ENCODE results near the gene PILRA.
A peak's percentile ranks its signal among the peaks of the same experiment; 100 is the strongest.

Gene PILRA

DNA sequence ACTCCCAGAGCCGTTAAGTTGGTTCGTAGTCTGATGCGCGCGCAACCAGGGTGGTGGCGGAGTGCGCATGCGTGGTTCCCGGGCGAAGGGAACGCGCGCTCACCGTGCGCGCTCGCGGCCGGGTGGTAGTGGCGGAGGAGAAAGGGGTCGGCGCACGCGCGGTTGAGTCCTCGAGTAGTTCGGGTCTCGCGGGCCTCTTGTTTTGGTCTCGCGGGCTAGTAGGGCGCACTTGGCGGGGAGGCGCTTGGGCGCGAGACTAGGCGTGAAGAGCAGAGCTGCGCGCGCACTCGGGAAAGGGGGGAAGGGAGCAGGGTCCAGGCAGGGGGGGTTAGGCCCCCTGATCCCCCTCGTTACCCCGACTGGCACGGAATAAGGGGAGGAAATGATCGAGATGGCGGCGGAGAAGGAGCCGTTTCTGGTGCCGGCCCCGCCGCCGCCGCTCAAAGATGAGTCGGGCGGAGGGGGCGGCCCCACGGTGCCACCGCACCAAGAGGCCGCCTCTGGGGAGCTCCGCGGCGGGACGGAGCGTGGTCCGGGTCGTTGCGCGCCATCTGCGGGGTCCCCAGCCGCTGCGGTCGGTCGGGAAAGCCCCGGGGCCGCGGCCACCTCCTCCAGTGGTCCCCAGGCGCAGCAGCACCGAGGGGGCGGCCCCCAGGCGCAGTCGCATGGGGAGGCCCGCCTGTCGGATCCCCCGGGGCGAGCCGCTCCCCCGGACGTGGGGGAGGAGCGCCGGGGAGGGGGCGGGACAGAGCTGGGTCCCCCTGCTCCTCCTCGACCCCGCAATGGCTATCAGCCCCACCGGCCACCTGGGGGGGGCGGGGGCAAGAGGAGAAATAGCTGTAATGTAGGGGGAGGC, 56.6 kb downstream of the PILRA start, which contains the start of gene MEPCE:
Gene MEPCE, plus strand, starts transcription at position 195 of the 856 bp plus-strand sequence. Its CDS starts 188 bp downstream, at position 383.
- Histone ChIP-seq H3K9me3 (ENCODE audit: control insufficient read depth, insufficient read depth, low read depth, low read length) (no peaks in the 10 kb centered on the region), H3K27ac (ENCODE audit: low read depth, low read length) (peak within 1 kb of the TSS; percentile 98), H3K36me3 (ENCODE audit: control insufficient read depth, insufficient read depth, low read length) (peaks cover 42% of the 10 kb centered on the region), H3K9ac (ENCODE audit: low read length) (peak within 1 kb of the TSS; percentile 95), H3K4me3 (ENCODE audit: low read depth, low read length) (peak within 1 kb of the TSS; percentile 82), H3K4me1 (ENCODE audit: control insufficient read depth, insufficient read depth, low read length) (peaks cover 25% of the 10 kb centered on the region), H3K27me3 (ENCODE audit: control insufficient read depth, insufficient read depth, low read length) (peaks cover 5% of the 10 kb centered on the region; the same call in 1 of the 2 replicates)

DNA sequence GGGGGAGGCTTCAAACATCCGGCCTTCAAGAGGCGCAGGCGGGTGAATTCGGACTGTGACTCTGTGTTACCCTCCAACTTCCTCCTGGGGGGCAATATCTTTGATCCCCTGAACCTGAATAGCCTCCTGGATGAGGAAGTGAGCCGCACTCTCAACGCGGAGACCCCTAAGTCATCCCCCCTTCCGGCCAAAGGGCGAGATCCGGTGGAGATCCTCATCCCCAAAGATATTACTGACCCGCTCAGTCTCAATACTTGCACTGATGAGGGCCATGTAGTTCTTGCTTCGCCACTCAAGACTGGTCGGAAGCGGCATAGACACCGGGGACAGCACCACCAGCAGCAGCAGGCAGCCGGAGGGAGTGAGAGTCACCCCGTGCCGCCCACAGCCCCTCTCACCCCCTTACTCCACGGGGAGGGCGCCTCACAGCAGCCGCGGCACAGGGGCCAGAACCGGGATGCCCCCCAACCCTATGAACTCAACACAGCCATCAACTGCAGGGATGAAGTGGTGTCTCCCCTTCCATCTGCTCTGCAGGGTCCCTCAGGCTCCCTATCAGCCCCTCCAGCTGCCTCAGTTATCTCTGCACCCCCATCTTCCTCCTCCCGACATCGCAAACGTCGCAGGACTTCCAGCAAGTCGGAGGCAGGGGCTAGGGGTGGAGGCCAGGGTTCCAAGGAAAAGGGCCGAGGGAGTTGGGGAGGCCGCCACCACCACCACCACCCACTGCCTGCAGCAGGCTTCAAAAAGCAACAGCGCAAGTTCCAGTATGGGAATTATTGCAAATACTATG, 57.4 kb downstream of the PILRA start:
- Histone ChIP-seq H3K9me3 (ENCODE audit: control insufficient read depth, insufficient read depth, low read depth, low read length) (no peaks in the 10 kb centered on the region), H3K4me1 (ENCODE audit: control insufficient read depth, insufficient read depth, low read length) (peaks cover 26% of the 10 kb centered on the region), H3K36me3 (ENCODE audit: control insufficient read depth, insufficient read depth, low read length) (peaks cover 43% of the 10 kb centered on the region), H3K27me3 (ENCODE audit: control insufficient read depth, insufficient read depth, low read length) (peaks cover 5% of the 10 kb centered on the region; the same call in 1 of the 2 replicates), H3K27ac (ENCODE audit: low read depth, low read length) (peak overlapping the region; percentile 98), H3K9ac (ENCODE audit: low read length) (peak overlapping the region; percentile 55), H3K4me3 (ENCODE audit: low read depth, low read length) (peak overlapping the region; percentile 78)

DNA sequence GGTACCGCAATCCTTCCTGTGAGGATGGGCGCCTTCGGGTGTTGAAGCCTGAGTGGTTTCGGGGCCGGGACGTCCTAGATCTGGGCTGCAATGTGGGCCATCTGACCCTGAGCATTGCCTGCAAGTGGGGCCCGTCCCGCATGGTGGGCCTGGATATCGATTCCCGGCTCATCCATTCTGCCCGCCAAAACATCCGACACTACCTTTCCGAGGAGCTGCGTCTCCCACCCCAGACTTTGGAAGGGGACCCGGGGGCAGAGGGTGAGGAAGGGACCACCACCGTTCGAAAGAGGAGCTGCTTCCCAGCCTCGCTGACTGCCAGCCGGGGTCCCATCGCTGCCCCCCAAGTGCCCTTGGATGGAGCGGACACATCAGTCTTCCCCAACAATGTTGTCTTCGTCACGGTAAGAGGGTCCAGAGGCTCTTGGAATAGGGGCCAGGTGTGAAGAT, 58.0 kb downstream of the PILRA start:
- H3K4me1 ChIP-seq (ENCODE audit: control insufficient read depth, insufficient read depth, low read length) = peaks cover 26% of the 10 kb centered on the region
- peaks cover 5% of the 10 kb centered on the region; the same call in 1 of the 2 replicates for H3K27me3 ChIP-seq (ENCODE audit: control insufficient read depth, insufficient read depth, low read length)
- no peaks in the 10 kb centered on the region for H3K9me3 ChIP-seq (ENCODE audit: control insufficient read depth, insufficient read depth, low read depth, low read length)
- H3K4me3 ChIP-seq (ENCODE audit: low read depth, low read length) = peak overlapping the region; percentile 78
- H3K9ac ChIP-seq (ENCODE audit: low read length) = peak overlapping the region; percentile 33
- H3K27ac ChIP-seq (ENCODE audit: low read depth, low read length) = 0 out of 2 replicates have a peak overlapping the region, but pooled peaks have one; percentile 98
- peaks cover 43% of the 10 kb centered on the region for H3K36me3 ChIP-seq (ENCODE audit: control insufficient read depth, insufficient read depth, low read length)

DNA sequence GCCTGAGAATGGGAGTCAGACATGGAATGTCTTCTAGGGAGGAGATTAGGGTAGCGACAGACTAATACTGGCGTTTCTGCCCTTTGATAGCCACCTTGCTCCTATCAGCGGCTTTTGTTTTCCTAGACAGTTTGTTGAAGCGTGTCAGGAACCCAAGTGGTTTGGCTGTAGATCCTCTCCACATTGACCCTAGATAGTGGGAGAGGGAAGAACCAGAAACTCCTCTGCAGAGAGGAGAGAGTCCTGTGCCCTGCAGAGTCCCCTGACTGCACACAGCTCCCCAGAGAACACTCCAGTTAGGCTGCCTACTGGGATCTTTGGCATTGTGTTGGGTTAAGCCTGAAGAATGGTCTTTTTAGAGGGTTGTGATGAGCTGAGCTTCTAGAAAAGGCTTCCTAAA, 58.8 kb downstream of the PILRA start:
- H3K4me3 ChIP-seq (ENCODE audit: low read depth, low read length) = peak overlapping the region; percentile 78; the same call in 1 of the 2 replicates
- no peak overlapping the region for H3K27ac ChIP-seq (ENCODE audit: low read depth, low read length)
- no peaks in the 10 kb centered on the region for H3K9me3 ChIP-seq (ENCODE audit: control insufficient read depth, insufficient read depth, low read depth, low read length)
- H3K36me3 ChIP-seq (ENCODE audit: control insufficient read depth, insufficient read depth, low read length) = peaks cover 43% of the 10 kb centered on the region
- peaks cover 26% of the 10 kb centered on the region for H3K4me1 ChIP-seq (ENCODE audit: control insufficient read depth, insufficient read depth, low read length)
- H3K27me3 ChIP-seq (ENCODE audit: control insufficient read depth, insufficient read depth, low read length) = peaks cover 5% of the 10 kb centered on the region; the same call in 1 of the 2 replicates
- H3K9ac ChIP-seq (ENCODE audit: low read length) = peak overlapping the region; percentile 20

DNA sequence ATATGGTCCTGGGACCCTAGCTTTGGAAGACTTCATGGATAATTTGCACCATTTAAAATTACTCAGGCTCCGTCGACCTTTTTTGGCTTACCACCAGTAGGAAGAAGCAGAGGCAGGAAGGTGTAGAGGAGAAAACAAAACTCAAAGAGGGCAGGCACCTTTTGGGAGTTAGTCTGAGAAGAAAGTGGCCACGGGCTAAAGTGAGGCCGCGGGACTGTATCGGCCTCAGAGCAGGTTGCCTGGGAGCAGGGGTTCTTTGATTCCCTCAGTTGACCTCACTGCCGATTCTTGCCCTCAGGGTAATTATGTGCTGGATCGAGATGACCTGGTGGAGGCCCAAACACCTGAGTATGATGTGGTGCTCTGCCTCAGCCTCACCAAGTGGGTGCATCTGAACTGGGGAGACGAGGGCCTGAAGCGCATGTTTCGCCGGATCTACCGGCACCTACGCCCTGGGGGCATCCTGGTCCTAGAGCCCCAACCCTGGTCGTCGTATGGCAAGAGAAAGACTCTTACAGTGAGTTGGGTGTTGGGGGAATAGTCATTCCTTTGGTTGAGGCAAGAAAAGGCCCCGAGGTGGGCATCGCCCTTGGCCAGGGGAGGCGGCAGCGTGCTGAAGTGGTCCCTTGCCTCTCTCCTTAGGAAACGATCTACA, 59.5 kb downstream of the PILRA start:
- peaks cover 43% of the 10 kb centered on the region for H3K36me3 ChIP-seq (ENCODE audit: control insufficient read depth, insufficient read depth, low read length)
- H3K4me1 ChIP-seq (ENCODE audit: control insufficient read depth, insufficient read depth, low read length) = peaks cover 26% of the 10 kb centered on the region
- no peaks in the 10 kb centered on the region for H3K9me3 ChIP-seq (ENCODE audit: control insufficient read depth, insufficient read depth, low read depth, low read length)
- H3K27me3 ChIP-seq (ENCODE audit: control insufficient read depth, insufficient read depth, low read length) = peaks cover 2% of the 10 kb centered on the region; the same call in 1 of the 2 replicates
- no peak overlapping the region for H3K27ac ChIP-seq (ENCODE audit: low read depth, low read length)
- no peak overlapping the region for H3K9ac ChIP-seq (ENCODE audit: low read length)
- no peak overlapping the region for H3K4me3 ChIP-seq (ENCODE audit: low read depth, low read length)

DNA sequence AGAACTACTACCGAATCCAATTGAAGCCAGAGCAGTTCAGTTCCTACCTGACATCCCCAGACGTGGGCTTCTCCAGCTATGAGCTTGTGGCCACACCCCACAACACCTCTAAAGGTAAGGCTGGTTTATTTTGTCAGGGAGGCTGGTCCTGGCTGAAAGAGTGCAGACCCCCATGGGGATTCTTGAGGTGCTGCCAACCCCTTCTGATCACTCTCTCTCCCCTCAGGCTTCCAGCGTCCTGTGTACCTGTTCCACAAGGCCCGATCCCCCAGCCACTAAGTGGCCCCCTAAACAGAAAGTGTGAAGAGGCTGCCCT, 59.9 kb downstream of the PILRA start:
- Histone ChIP-seq H3K9ac (ENCODE audit: low read length) (no peak overlapping the region), H3K27me3 (ENCODE audit: control insufficient read depth, insufficient read depth, low read length) (no peaks in the 10 kb centered on the region), H3K4me1 (ENCODE audit: control insufficient read depth, insufficient read depth, low read length) (peaks cover 26% of the 10 kb centered on the region), H3K27ac (ENCODE audit: low read depth, low read length) (no peak overlapping the region), H3K4me3 (ENCODE audit: low read depth, low read length) (no peak overlapping the region), H3K36me3 (ENCODE audit: control insufficient read depth, insufficient read depth, low read length) (peaks cover 43% of the 10 kb centered on the region), H3K9me3 (ENCODE audit: control insufficient read depth, insufficient read depth, low read depth, low read length) (no peaks in the 10 kb centered on the region)

DNA sequence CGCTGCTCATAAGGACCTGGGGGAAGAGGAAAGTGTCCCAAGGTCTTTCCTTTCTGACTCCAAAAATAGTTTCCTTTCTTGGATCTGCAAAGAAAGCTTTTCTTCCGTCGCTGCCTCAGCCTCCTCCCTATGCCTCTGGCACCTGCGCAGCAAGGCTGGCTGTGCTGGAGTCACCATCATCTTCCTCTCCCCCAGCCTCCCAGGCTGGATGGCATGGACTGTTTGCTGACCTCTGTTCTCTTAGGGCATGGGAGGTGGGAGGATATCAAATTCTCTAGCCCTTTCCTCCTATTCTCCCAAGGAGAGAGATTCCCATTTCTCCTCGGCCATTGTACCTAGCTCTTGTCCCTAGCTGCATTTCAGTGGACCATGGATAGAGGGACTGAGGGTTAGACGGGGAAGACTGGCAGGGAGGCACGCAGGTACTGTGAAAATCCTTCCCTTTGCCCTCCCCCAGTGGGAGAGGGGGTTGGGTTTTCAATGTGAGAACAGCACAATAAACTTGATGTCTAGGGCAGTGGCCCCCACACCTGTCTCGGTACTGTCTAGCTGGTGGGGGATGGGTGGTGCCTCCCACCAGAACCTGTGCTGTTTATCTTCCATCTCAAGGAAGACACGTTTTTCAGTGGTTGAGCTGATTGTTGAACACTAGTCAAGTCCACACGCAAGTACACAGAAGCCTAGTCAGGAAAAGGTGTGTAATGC, 60.5 kb downstream of the PILRA start:
- no peaks in the 10 kb centered on the region for H3K27me3 ChIP-seq (ENCODE audit: control insufficient read depth, insufficient read depth, low read length)
- no peaks in the 10 kb centered on the region for H3K9me3 ChIP-seq (ENCODE audit: control insufficient read depth, insufficient read depth, low read depth, low read length)
- no peak overlapping the region for H3K4me3 ChIP-seq (ENCODE audit: low read depth, low read length)
- peaks cover 26% of the 10 kb centered on the region for H3K4me1 ChIP-seq (ENCODE audit: control insufficient read depth, insufficient read depth, low read length)
- H3K27ac ChIP-seq (ENCODE audit: low read depth, low read length) = no peak overlapping the region
- no peak overlapping the region for H3K9ac ChIP-seq (ENCODE audit: low read length)
- peaks cover 43% of the 10 kb centered on the region for H3K36me3 ChIP-seq (ENCODE audit: control insufficient read depth, insufficient read depth, low read length)

DNA sequence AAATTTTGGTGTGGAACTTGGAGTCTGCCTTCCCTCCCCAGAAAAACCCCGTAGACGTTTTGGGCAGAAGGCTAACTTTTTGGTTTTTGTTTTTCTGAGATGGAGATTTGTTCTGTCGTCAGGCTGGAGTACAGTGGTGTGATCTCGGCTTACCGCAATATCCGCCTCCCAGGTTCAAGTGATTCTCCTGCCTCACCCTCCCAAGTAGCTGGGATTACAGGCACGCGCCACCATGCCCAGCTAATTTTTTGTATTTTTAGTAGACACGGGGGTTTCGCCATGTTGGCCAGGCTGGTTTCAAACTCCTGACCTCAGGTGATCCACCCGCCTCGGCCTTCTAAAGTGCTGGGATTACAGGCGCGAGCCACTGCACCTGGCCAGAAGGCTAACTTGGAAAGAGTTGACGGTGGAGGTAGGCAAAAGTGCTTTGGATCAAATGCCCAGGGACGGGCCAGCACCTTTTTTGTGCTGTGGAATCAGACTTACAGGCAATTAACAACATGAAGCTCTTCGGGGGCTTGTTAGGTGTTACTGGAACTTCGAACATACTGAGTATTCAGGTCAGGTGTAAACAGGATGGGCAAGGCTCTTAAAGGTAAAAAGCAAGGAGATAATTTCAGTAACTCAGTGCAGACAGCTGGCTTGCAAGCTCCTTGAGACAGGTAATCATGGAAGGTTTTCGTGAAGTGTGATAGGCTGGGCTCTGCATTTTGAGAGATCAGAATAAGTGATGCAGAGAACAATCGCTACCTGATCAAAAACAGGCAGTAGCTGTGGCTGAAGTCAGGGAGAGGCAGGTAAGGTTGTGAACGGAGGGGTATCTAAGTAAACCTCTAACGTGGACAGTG, 61.2 kb downstream of the PILRA start:
- Histone ChIP-seq H3K4me1 (ENCODE audit: control insufficient read depth, insufficient read depth, low read length) (peaks cover 26% of the 10 kb centered on the region), H3K9me3 (ENCODE audit: control insufficient read depth, insufficient read depth, low read depth, low read length) (no peaks in the 10 kb centered on the region), H3K27ac (ENCODE audit: low read depth, low read length) (no peak overlapping the region), H3K9ac (ENCODE audit: low read length) (no peak overlapping the region), H3K4me3 (ENCODE audit: low read depth, low read length) (peak overlapping the region; percentile 99), H3K36me3 (ENCODE audit: control insufficient read depth, insufficient read depth, low read length) (peaks cover 43% of the 10 kb centered on the region), H3K27me3 (ENCODE audit: control insufficient read depth, insufficient read depth, low read length) (no peaks in the 10 kb centered on the region)

DNA sequence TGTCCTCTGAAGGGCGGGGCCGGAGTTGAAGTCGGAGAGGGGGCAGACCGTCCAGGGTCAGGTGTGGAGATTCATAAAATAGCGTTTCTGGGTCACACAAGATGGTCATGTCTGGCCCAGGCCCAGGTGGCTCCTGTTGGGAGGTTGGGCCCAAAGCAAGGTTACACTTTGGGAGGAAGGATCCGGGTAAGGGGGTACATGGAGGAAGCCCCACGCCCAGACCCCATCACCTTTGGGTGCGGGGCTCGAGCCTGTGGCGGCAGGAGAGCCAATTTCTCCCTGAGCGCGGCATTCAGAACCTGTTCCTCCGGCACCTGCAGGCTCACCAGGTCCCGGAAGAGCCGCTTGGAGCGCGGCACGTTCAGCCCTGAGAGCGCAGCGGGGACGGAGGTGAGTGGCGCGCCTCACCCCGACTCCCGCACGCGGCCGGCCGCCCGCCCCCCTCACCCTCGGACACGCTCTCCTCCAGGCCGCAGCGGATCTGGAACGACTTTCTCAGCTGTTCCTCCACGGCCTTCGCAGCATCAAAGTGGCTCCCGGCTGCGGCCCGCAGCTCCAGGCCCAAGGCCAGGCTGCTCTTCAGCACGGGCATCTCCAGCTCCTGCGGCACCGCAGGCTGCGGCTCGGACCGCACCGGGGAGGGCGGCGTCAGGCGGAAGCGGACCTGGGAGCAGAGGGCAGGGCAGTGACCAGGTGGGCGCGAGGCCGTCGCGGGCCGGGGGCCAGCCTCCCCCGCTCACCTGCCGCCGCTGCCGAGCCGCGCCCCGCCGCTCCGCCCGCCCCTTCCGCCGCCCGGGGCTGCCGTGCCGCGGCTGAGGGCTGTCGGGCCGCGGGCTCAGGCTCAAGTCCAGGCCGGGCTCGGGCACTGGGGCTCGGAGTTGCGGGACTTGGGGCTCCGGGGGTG, 62.4 kb downstream of the PILRA start:
- Histone ChIP-seq H3K27me3 (ENCODE audit: control insufficient read depth, insufficient read depth, low read length) (no peaks in the 10 kb centered on the region), H3K36me3 (ENCODE audit: control insufficient read depth, insufficient read depth, low read length) (peaks cover 42% of the 10 kb centered on the region), H3K27ac (ENCODE audit: low read depth, low read length) (peak overlapping the region; percentile 82), H3K9ac (ENCODE audit: low read length) (peak overlapping the region; percentile 93), H3K9me3 (ENCODE audit: control insufficient read depth, insufficient read depth, low read depth, low read length) (no peaks in the 10 kb centered on the region), H3K4me1 (ENCODE audit: control insufficient read depth, insufficient read depth, low read length) (peaks cover 24% of the 10 kb centered on the region), H3K4me3 (ENCODE audit: low read depth, low read length) (peak overlapping the region; percentile 99)
